Nephron (organoid): Measurements from ENCODE around the gene TOGARAM2.

ENCODE experiments used
- H3K27ac Mint-ChIP-seq, 3 experiments: 2 replicates each; pipeline ENCODE4 v1.8.0; 2020; ENCODE audit warnings: mixed read lengths in 3 of 3, mild to moderate bottlenecking in 2 of 3, moderate library complexity in 1 of 3
- H3K27me3 Mint-ChIP-seq: 2 replicates; pipeline ENCODE4 v1.8.0; 2021; ENCODE audit warnings: low read depth, mild to moderate bottlenecking, moderate library complexity, mixed read lengths
- H3K36me3 Mint-ChIP-seq: 2 replicates; pipeline ENCODE4 v1.8.0; 2020; ENCODE audit warnings: low read depth, mixed read lengths
- H3K4me1 Mint-ChIP-seq: 2 replicates; pipeline ENCODE4 v1.8.0; 2020; ENCODE audit warnings: mixed read lengths
- H3K4me3 Mint-ChIP-seq, 3 experiments: 2 replicates each; pipeline ENCODE4 v1.8.0; 2020; ENCODE audit warnings: mild to moderate bottlenecking in 3 of 3, mixed read lengths in 3 of 3, moderate library complexity in 2 of 3
- H3K9me3 Mint-ChIP-seq: 2 replicates; pipeline ENCODE4 v1.8.0; 2020; ENCODE audit warnings: mixed read lengths
- TF ChIP-seq, protein P1 (sequence below), 3 experiments: fragments of 200-600 bp; sonication (generic); IDR thresholded peaks; one replicate each; pipeline ENCODE4 v1.5.0; 2021; ENCODE audit warnings: antibody characterized with exemption in 3 of 3; ENCODE audit not compliant: unreplicated experiment in 3 of 3

The TOGARAM2 gene

DNA sequence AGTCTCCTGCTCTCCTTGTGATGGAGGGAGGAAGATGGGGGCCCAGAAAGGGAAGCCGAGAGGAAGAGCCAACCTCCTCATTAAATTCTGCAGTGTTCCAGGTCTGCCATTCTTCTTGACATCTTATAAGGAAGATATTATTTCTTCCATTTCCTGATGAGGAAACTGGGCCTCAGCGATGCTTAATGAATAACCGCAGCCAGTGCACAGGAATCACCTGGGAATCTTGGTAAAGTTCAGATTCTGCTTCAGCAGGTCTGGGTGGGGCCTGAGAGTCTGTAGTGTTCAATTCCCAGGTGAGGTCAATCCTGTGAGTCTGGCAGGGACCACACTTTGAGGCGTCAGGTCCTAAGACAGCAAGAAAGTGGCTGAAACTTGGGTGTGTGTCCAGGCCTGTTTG is 75.9 kb downstream of the TOGARAM2 start:
- H3K36me3 Mint-ChIP-seq: no peaks in the 10 kb centered on the region
- H3K27me3 Mint-ChIP-seq: peaks cover 4% of the 10 kb centered on the region
- TF ChIP-seq, protein P1, sequence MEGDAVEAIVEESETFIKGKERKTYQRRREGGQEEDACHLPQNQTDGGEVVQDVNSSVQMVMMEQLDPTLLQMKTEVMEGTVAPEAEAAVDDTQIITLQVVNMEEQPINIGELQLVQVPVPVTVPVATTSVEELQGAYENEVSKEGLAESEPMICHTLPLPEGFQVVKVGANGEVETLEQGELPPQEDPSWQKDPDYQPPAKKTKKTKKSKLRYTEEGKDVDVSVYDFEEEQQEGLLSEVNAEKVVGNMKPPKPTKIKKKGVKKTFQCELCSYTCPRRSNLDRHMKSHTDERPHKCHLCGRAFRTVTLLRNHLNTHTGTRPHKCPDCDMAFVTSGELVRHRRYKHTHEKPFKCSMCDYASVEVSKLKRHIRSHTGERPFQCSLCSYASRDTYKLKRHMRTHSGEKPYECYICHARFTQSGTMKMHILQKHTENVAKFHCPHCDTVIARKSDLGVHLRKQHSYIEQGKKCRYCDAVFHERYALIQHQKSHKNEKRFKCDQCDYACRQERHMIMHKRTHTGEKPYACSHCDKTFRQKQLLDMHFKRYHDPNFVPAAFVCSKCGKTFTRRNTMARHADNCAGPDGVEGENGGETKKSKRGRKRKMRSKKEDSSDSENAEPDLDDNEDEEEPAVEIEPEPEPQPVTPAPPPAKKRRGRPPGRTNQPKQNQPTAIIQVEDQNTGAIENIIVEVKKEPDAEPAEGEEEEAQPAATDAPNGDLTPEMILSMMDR (IDR thresholded peaks at IDR 0.05; ENCODE audit: unreplicated experiment in 3 of 3): no peak
- H3K9me3 Mint-ChIP-seq: no peaks in the 10 kb centered on the region
- peaks cover 65% of the 10 kb centered on the region for H3K4me1 Mint-ChIP-seq
- H3K4me3 Mint-ChIP-seq: no peak overlapping the region
- peak overlapping the region in 2 of 3 experiments; percentile 44 to 56 for H3K27ac Mint-ChIP-seq

DNA sequence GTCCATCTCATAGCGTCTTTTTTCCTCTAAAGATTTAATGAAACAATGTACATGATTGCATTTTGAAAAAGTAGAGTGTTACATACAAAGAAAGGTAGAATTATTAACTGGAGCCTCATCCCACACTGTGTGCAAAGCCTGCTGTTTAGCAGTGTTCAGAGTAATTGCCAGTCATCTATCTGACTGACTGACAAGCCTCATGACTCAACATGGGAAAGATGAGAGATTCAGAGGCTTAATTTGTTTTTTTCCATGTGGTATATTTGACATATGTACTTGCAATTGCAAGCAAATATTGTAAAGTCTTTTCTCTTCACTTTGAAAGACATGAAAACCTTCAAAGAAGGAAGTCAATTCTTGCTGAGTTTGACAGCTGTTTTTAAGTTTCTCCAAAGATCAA is 78.5 kb downstream of the TOGARAM2 start:
- Mint-ChIP-seq H3K27ac (peak overlapping the region; percentile 11 to 71 (median 61)), H3K4me1 (peaks cover 70% of the 10 kb centered on the region)

GRCh38 chr2:29060441-29060840 is 79.3 kb downstream of the TOGARAM2 start:
- H3K4me3 Mint-ChIP-seq: no peak overlapping the region
- H3K27ac Mint-ChIP-seq: peak overlapping the region in 2 of 3 experiments; percentile 51 to 64

More for the DNA sequence above, 78.5 kb downstream of the TOGARAM2 start:
- no peaks in the 10 kb centered on the region for H3K9me3 Mint-ChIP-seq
- no peak overlapping the region for H3K4me3 Mint-ChIP-seq
- TF ChIP-seq, protein P1 (IDR thresholded peaks at IDR 0.05; ENCODE audit: unreplicated experiment in 3 of 3): no peak
- no peaks in the 10 kb centered on the region for H3K36me3 Mint-ChIP-seq
- no peaks in the 10 kb centered on the region for H3K27me3 Mint-ChIP-seq

DNA sequence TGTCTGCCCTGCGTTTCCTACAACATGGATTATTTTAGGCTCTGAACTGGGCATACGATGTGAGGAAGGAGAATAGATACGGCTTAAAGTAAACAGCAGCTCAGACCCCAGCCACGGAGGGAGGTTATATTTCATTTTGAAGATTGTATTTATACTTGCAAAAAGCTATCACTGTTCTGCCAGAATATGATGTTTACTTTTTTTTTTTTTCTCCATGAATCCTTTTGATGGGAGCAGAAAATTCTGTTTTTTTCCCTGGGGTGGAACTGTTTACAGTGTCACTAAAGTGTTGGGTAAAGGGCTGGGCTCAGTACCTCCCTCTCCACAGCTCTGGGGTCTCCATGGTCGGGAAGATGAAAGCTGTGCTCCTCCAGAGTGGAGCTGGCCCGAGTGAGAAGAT is 80.1 kb downstream of the TOGARAM2 start:
- TF ChIP-seq, protein P1 (IDR thresholded peaks at IDR 0.05; ENCODE audit: unreplicated experiment in 3 of 3): no peak
- Mint-ChIP-seq H3K4me1 (peaks cover 73% of the 10 kb centered on the region), H3K27ac (peak overlapping the region; percentile 32 to 64 (median 51)), H3K27me3 (no peaks in the 10 kb centered on the region), H3K4me3 (no peak overlapping the region), H3K9me3 (no peaks in the 10 kb centered on the region), H3K36me3 (no peaks in the 10 kb centered on the region)

More at GRCh38 chr2:29060441-29060840, 79.3 kb downstream of the TOGARAM2 start:
- TF ChIP-seq, protein P1 (IDR thresholded peaks at IDR 0.05; ENCODE audit: unreplicated experiment in 3 of 3): no peak
- no peaks in the 10 kb centered on the region for H3K27me3 Mint-ChIP-seq
- H3K9me3 Mint-ChIP-seq: no peaks in the 10 kb centered on the region
- no peaks in the 10 kb centered on the region for H3K36me3 Mint-ChIP-seq
- H3K4me1 Mint-ChIP-seq: peaks cover 75% of the 10 kb centered on the region

DNA sequence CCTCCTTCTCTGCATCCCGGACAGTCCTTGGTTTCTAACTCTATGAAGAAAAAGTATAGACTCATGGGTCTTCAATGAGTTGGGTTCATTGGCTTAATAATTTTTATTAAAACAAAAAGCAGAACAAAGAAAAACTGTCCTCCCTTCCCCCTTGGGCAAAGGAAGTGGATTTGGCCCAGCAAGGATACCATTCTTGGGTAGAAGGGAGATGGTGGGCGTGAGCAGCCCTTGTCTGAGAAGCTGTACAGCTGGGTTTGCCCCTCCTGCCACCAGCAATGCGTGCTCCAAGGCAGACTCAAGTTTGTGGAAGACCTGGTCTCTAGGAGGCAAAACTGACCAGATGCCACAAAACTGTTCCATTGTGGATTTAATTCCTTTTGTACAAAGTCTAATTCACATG is 80.5 kb downstream of the TOGARAM2 start:
- Mint-ChIP-seq H3K4me1 (peaks cover 77% of the 10 kb centered on the region), H3K27me3 (no peaks in the 10 kb centered on the region), H3K9me3 (no peaks in the 10 kb centered on the region), H3K4me3 (no peak overlapping the region), H3K36me3 (no peaks in the 10 kb centered on the region), H3K27ac (peak overlapping the region in 2 of 3 experiments; percentile 51 to 64)
- TF ChIP-seq, protein P1 (IDR thresholded peaks at IDR 0.05; ENCODE audit: unreplicated experiment in 3 of 3): no peak

GRCh38 chr2:29062371-29062770 is 81.3 kb downstream of the TOGARAM2 start:
- TF ChIP-seq, protein P1 (IDR thresholded peaks at IDR 0.05; ENCODE audit: unreplicated experiment in 3 of 3): no peak
- Mint-ChIP-seq H3K4me1 (peaks cover 77% of the 10 kb centered on the region), H3K4me3 (no peak overlapping the region), H3K9me3 (no peaks in the 10 kb centered on the region), H3K27ac (peak overlapping the region in 1 of 3 experiments; percentile 95), H3K36me3 (no peaks in the 10 kb centered on the region), H3K27me3 (no peaks in the 10 kb centered on the region)
